Thoracic aorta (tissue), 2 donors: ENCODE data around the gene TCF7. TPM values are rescaled to one million over a fixed set of nuclear protein-coding genes. Genes with fewer than 3 reads are reported as not detected.
A peak's percentile ranks its signal among the peaks of the same experiment; 100 is the strongest.

Experiments
- ATAC-seq: fragments of 150-250 bp; one replicate; pipeline ENCODE4 v1.8.0; 2017; ENCODE audit warnings: low read depth; ENCODE audit not compliant: insufficient number of reproducible peaks, low FRiP score
- DNase-seq: peaks from one replicate; pipeline ENCODE4 v3.0.0-alpha.2; 2020; ENCODE audit warnings: low spot score
- H3K27ac ChIP-seq, 2 donors: fragments of 200-600 bp; sonication (generic); 1 replicate in 1 of 2; 2 replicates in 1 of 2; pipeline ENCODE4 v1.5.1; 2016; ENCODE audit warnings: mild to moderate bottlenecking in 2 of 2, moderate library complexity in 2 of 2
- H3K27me3 ChIP-seq: fragments of 200-600 bp; sonication (generic); replicated peaks from 2 replicates; pipeline ENCODE4 v1.6.0; 2016; ENCODE audit warnings: mild to moderate bottlenecking; ENCODE audit not compliant: insufficient read depth
- H3K36me3 ChIP-seq: fragments of 200-600 bp; sonication (generic); one replicate; pipeline ENCODE4 v1.5.1; 2016
- H3K4me1 ChIP-seq, 2 donors: fragments of 200-600 bp; sonication (generic); 1 replicate in 1 of 2; 2 replicates in 1 of 2; pipeline versions ENCODE4 v1.5.1 to v1.6.0; 2016; ENCODE audit warnings: low read depth in 2 of 2, mild to moderate bottlenecking in 1 of 2; ENCODE audit not compliant: control insufficient read depth in 1 of 2
- H3K4me3 ChIP-seq: fragments of 200-600 bp; sonication (generic); 2 replicates; pipeline ENCODE4 v1.5.1; 2016; ENCODE audit warnings: mild to moderate bottlenecking
- H3K9me3 ChIP-seq: fragments of 200-600 bp; sonication (generic); 2 replicates; pipeline ENCODE4 v1.5.1; 2016
- CTCF ChIP-seq: fragments of 200-600 bp; sonication (generic); IDR thresholded peaks from one replicate; pipeline ENCODE4 v1.5.1; 2019; ENCODE audit warnings: antibody characterized with exemption
- total RNA-seq, 2 donors: library from RNA; depleted of rRNA; stranded (reverse); fragments of >200 nt; gene quantifications; one replicate each; pipeline versions ENCODE4 v1.1.0 to v1.2.3, GENCODE V29; 2016

Gene TCF7
- total RNA-seq, 2 donors from 2014 or later = 0.54 to 2.1 TPM

GRCh38 chr5:134175921-134176510, 61.5 kb downstream of the TCF7 start:
- peak; percentile 5 for ATAC-seq

DNA sequence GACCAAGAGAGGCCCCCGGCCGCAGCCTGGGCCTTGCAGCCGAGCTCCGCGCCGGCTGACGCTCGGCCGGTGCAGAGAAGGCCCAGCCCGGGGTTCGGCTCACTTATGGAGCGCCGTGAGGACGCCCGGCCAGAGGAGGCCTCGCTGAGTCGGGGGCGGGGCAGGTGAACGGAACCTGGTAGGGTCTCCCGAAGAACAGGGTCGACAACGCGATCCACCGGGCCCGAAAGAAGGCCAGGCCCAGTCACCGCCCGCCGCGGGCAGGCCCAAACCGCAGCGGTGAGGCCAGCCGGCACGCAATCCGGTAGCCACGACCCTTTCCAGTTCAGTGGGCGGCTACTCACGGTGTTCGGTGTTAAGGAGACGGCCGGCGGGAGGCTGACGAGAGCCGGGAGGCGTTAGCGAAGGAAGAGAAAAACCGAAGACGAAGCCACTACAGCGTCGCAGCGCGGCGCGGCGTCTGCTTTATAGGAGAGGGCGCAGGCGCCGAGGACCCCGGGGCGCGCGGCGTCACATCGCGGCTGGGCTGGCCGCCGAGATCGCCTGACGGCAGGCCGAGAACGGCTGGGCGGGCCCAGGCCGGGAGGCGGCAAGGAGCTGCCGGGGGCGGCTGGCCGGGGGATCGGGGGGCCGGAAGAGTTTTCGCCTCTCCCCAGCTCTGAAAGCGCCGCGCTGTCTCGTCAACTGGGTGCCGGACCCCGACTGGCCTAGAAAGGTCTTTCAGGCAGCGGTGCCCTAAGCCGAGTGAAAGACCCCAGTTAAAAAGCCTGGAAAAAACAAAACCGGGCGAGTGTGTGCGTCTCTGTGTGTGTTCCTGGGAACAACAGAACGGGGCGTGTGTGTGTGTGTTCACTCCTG, 62.3 kb downstream of the TCF7 start, which contains the start of gene SKP1:
SKP1 (minus strand) TSS at position 440 of the 858 bp plus-strand sequence. CDS start 2,928 bp downstream, outside the sequence.
- H3K4me3 ChIP-seq = peak within 1 kb of the TSS; percentile 98
- ATAC-seq = peak; percentile 84
- H3K36me3 ChIP-seq = peaks cover 8% of the 10 kb centered on the region
- peaks cover 17 to 36% of the 10 kb centered on the region in 2 donors for H3K4me1 ChIP-seq
- H3K27me3 ChIP-seq = no peaks in the 10 kb centered on the region
- no peak for TF ChIP-seq CTCF
- peak; percentile 9 for DNase-seq
- H3K9me3 ChIP-seq = no peaks in the 10 kb centered on the region
- H3K27ac ChIP-seq = peak within 1 kb of the TSS; percentile 98 to 99

More at GRCh38 chr5:134175921-134176510, 61.5 kb downstream of the TCF7 start:
- Histone ChIP-seq H3K27me3 (no peaks in the 10 kb centered on the region), H3K27ac (peak overlapping the region; percentile 98 to 99), H3K4me1 (peaks cover 19 to 41% of the 10 kb centered on the region in 2 donors), H3K9me3 (no peaks in the 10 kb centered on the region), H3K4me3 (peak overlapping the region; percentile 98), H3K36me3 (peaks cover 13% of the 10 kb centered on the region)
- DNase-seq = peak; percentile 9
- TF ChIP-seq CTCF = no peak

GRCh38 chr5:134177369-134178095, 63.1 kb downstream of the TCF7 start:
- no peak for TF ChIP-seq CTCF
- H3K27ac ChIP-seq = peak overlapping the region; percentile 98 to 99
- no peaks in the 10 kb centered on the region for H3K27me3 ChIP-seq
- peak overlapping the region; percentile 98 for H3K4me3 ChIP-seq
- H3K4me1 ChIP-seq = peaks cover 15 to 34% of the 10 kb centered on the region in 2 donors
- H3K36me3 ChIP-seq = peaks cover 2% of the 10 kb centered on the region
- DNase-seq (peak; percentile 48), ATAC-seq (peak; percentile 44)
- no peaks in the 10 kb centered on the region for H3K9me3 ChIP-seq

DNA sequence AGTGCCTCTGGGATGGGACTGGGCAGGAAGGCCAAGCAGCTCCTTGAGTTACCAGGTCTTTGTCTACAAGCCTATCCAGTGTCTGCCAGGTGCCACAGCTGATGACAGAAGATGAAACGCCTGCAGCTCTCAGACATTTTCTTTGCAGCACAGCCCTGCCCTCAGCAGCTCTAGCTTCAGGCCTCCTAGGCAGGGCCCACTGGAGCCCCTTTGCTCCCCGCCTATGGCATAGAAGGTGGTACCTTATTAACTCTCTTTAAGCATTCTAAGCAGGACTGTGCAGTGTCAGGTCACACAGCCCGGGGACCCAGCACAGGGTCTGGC, 63.6 kb downstream of the TCF7 start:
- H3K27me3 ChIP-seq = no peaks in the 10 kb centered on the region
- TF ChIP-seq CTCF = no peak
- no peak overlapping the region for H3K4me3 ChIP-seq
- H3K36me3 ChIP-seq = no peaks in the 10 kb centered on the region
- ATAC-seq = no peak
- no peak for DNase-seq
- H3K4me1 ChIP-seq = peaks cover 15 to 34% of the 10 kb centered on the region in 2 donors
- no peak overlapping the region for H3K27ac ChIP-seq
- no peaks in the 10 kb centered on the region for H3K9me3 ChIP-seq

DNA sequence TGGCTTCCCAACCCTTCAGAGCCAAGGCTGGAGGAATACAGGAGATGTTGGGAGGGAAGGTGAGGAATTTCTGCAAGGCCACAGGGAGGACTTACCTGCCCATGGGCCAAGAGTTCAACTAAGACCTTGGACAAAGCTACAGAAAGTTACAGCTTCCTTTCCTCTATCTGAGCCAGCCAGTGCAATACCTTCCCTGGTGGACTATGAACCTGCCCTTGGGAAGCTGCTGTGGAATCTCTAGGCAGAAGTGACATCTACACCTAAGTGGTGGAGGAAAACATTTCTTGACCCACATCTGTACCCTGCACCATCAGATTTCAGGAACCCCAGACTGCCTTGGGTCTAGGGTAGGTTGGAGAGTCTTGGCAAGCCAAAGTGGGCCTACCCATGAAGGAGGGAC, 69.0 kb downstream of the TCF7 start:
- Histone ChIP-seq H3K36me3 (no peaks in the 10 kb centered on the region), H3K4me1 (no peaks in the 10 kb centered on the region), H3K27ac (no peak overlapping the region), H3K4me3 (no peak overlapping the region), H3K27me3 (no peaks in the 10 kb centered on the region), H3K9me3 (no peaks in the 10 kb centered on the region)
- no peak for ATAC-seq
- TF ChIP-seq CTCF = no peak
- DNase-seq = no peak
